WTC11 (cell line): Measurements from ENCODE around the gene CFL1. TPM values are rescaled to one million over a fixed set of nuclear protein-coding genes. Genes with fewer than 3 reads are reported as not detected.

ENCODE experiments used
- ATAC-seq: fragments of 200-7000 bp; cut with Tn5 transposase; 2 replicates; pipeline ENCODE4 v1.10.0; 2021; ENCODE audit warnings: mild to moderate bottlenecking, moderate library complexity
- Bru-seq: library from RNA; stranded (reverse); fragments of 400-500 nt; gene quantifications from one replicate; lab custom pipeline; 2021; lab: Mats Ljungman, UMichigan
- CTCF ChIA-PET: fragments of 300-600 bp; sonication (Branson Sonifier 250); formaldehyde crosslinking; loops from one replicate; lab custom pipeline; 2021; ENCODE audit warnings: antibody characterized with exemption; lab: Charles Lee
- POLR2A ChIA-PET: fragments of 350-600 bp; sonication (Branson Sonifier 250); formaldehyde crosslinking; loops from one replicate; lab custom pipeline; 2021; ENCODE audit warnings: antibody characterized with exemption; lab: Charles Lee
- DNase-seq: peaks from one replicate; pipeline ENCODE4 v3.0.0; 2021; ENCODE audit warnings: low spot score
- H3K27ac Mint-ChIP-seq: 2 replicates; pipeline ENCODE4 v1.8.0; 2021; ENCODE audit warnings: mixed read lengths
- H3K27me3 Mint-ChIP-seq: 2 replicates; pipeline ENCODE4 v1.8.0; 2021; ENCODE audit warnings: low read depth, mild to moderate bottlenecking, moderate library complexity, mixed read lengths
- H3K36me3 Mint-ChIP-seq: 2 replicates; pipeline ENCODE4 v1.8.0; 2021; ENCODE audit warnings: mixed read lengths
- H3K4me1 Mint-ChIP-seq: 2 replicates; pipeline ENCODE4 v1.8.0; 2022; ENCODE audit warnings: mixed read lengths
- H3K4me3 Mint-ChIP-seq: 2 replicates; pipeline ENCODE4 v1.8.0; 2021; ENCODE audit warnings: mild to moderate bottlenecking, moderate library complexity, mixed read lengths
- H3K9me3 Mint-ChIP-seq: 2 replicates; pipeline ENCODE4 v1.8.0; 2021; ENCODE audit warnings: mixed read lengths
- ARID4B ChIP-seq: sonication (generic); formaldehyde crosslinking; IDR thresholded peaks from 2 replicates; pipeline ENCODE4 v1.8.0; 2023; ENCODE audit warnings: missing genetic modification reagents, mild to moderate bottlenecking, borderline replicate concordance
- CBFB ChIP-seq: sonication (generic); formaldehyde crosslinking; IDR thresholded peaks from 2 replicates; pipeline ENCODE4 v1.8.1; 2022; ENCODE audit warnings: mild to moderate bottlenecking, low read depth, missing genetic modification reagents
- E2F4 ChIP-seq: sonication (generic); formaldehyde crosslinking; IDR thresholded peaks from 2 replicates; pipeline ENCODE4 v1.8.1; 2022; ENCODE audit warnings: low read depth, mild to moderate bottlenecking, moderate library complexity, missing genetic modification reagents, borderline replicate concordance
- ETV6 ChIP-seq: sonication (generic); formaldehyde crosslinking; IDR thresholded peaks from 2 replicates; pipeline ENCODE4 v1.8.1; 2022; ENCODE audit warnings: mild to moderate bottlenecking, missing genetic modification reagents
- FOXP1 ChIP-seq: sonication (generic); formaldehyde crosslinking; IDR thresholded peaks from 2 replicates; pipeline ENCODE4 v1.8.0; 2022; ENCODE audit warnings: missing genetic modification reagents, mild to moderate bottlenecking, moderate library complexity, borderline replicate concordance
- IRF1 ChIP-seq: sonication (generic); formaldehyde crosslinking; IDR thresholded peaks from 2 replicates; pipeline ENCODE4 v1.8.0; 2023; ENCODE audit warnings: missing genetic modification reagents
- OVOL2 ChIP-seq: fragments of 250-450 bp; sonication (Bioruptor Pico); IDR thresholded peaks from 2 replicates; pipeline ENCODE4 v1.9.0; 2021; ENCODE audit warnings: mild to moderate bottlenecking, borderline replicate concordance
- ZBTB43 ChIP-seq: sonication (generic); formaldehyde crosslinking; IDR thresholded peaks from 2 replicates; pipeline ENCODE4 v1.8.1; 2023; ENCODE audit warnings: mild to moderate bottlenecking, missing genetic modification reagents
- long read RNA-seq, 3 experiments: library from RNA in 1 of 3; library from capped mRNA in 1 of 3; library from polyadenylated mRNA in 1 of 3; unstranded in 2 of 3; stranded (forward) in 1 of 3; transcript quantifications; one replicate each; pipeline ENCODE4 v2.0.0, GENCODE V29; 2021
- total RNA-seq: library from RNA; stranded (reverse); gene quantifications from 3 replicates; pipeline ENCODE4 v1.2.3, GENCODE V29; 2021
- TF ChIP-seq, protein P1 (sequence below): sonication (generic); formaldehyde crosslinking; IDR thresholded peaks from 2 replicates; pipeline ENCODE4 v1.8.0; 2022; ENCODE audit warnings: mild to moderate bottlenecking, missing genetic modification reagents
- TF ChIP-seq, protein P2 (sequence below): sonication (generic); formaldehyde crosslinking; IDR thresholded peaks from 2 replicates; pipeline ENCODE4 v1.8.0; 2022; ENCODE audit warnings: mild to moderate bottlenecking, missing genetic modification reagents
- TF ChIP-seq, protein P3 (sequence below): sonication (generic); formaldehyde crosslinking; IDR thresholded peaks from 2 replicates; pipeline ENCODE4 v1.8.1; 2023; ENCODE audit warnings: mild to moderate bottlenecking, moderate library complexity, missing genetic modification reagents
- TF ChIP-seq, protein P4 (sequence below): sonication (generic); formaldehyde crosslinking; IDR thresholded peaks from 2 replicates; pipeline ENCODE4 v1.8.1; 2023; ENCODE audit warnings: mild to moderate bottlenecking, missing genetic modification reagents, borderline replicate concordance

Gene CFL1
- total RNA-seq = 1,014 to 1,073 TPM (median 1,031 TPM) in 3 replicates
- Bru-seq, nascent RNA = percentile 93 among the genes with signal in this experiment
- long read RNA-seq, experiment 1, transcript CFL1-211 (4 exons, 1,062 nt) = minor isoform, 5 of 2,288 reads
- long read RNA-seq, experiment 1, transcript CFL1-201 (4 exons, 1,234 nt) = major isoform, 2,213 of 2,288 reads
- long read RNA-seq, experiment 1, transcript CFL1-209 (3 exons, 647 nt) = minor isoform, 36 of 2,288 reads
- long read RNA-seq, experiment 1, partial matches to known transcripts = 4 of 2,288 reads
- long read RNA-seq, experiment 1, other reads (novel, unspliced or antisense) = 20 of 2,288 reads
- long read RNA-seq, experiment 2, transcript CFL1-201 (4 exons, 1,234 nt) = major isoform, 1,525 of 1,930 reads
- long read RNA-seq, experiment 2, transcript CFL1-209 (3 exons, 647 nt) = minor isoform, 258 of 1,930 reads
- long read RNA-seq, experiment 2, partial matches to known transcripts = 31 of 1,930 reads
- long read RNA-seq, experiment 2, other reads (novel, unspliced or antisense) = 107 of 1,930 reads
- long read RNA-seq, experiment 3, transcript CFL1-209 (3 exons, 647 nt) = minor isoform, 1,298 of 6,672 reads
- long read RNA-seq, experiment 3, transcript CFL1-201 (4 exons, 1,234 nt) = major isoform, 5,298 of 6,672 reads
- long read RNA-seq, experiment 3, transcript CFL1-206 (4 exons, 962 nt) = minor isoform, 7 of 6,672 reads
- long read RNA-seq, experiment 3, transcript CFL1-202 (4 exons, 860 nt) = minor isoform, 20 of 6,672 reads
- long read RNA-seq, experiment 3, partial matches to known transcripts = 12 of 6,672 reads
- long read RNA-seq, experiment 3, other reads (novel, unspliced or antisense) = 29 of 6,672 reads

GRCh38 chr11:65857853-65858680 is at the start of gene CFL1:
Gene CFL1, minus strand, starts transcription at chr11:65858180. Its CDS starts 81 bp downstream, at chr11:65858099.
- H3K4me1 Mint-ChIP-seq = peaks cover 24% of the 10 kb centered on the region
- TF ChIP-seq FOXP1 (peak; percentile 32; the same call in 1 of the 2 replicates), CBFB (CRISPR knock-in tag) (0 out of 2 replicates have a peak, but pooled peaks have one; percentile 13), ZBTB43 (CRISPR knock-in tag) (peak; percentile 61; the same call in 1 of the 2 replicates), OVOL2 (CRISPR knock-in tag) (no peak), ARID4B (CRISPR knock-in tag) (peak; percentile 50; the same call in 1 of the 2 replicates), ETV6 (CRISPR knock-in tag) (peak; percentile 89), E2F4 (peak; percentile 72; the same call in 1 of the 2 replicates), IRF1 (CRISPR knock-in tag) (0 out of 2 replicates have a peak, but pooled peaks have one; percentile 54)
- TF ChIP-seq, protein P1, sequence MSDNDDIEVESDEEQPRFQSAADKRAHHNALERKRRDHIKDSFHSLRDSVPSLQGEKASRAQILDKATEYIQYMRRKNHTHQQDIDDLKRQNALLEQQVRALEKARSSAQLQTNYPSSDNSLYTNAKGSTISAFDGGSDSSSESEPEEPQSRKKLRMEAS (CRISPR knock-in tag) = peak; percentile 59
- TF ChIP-seq, protein P2, sequence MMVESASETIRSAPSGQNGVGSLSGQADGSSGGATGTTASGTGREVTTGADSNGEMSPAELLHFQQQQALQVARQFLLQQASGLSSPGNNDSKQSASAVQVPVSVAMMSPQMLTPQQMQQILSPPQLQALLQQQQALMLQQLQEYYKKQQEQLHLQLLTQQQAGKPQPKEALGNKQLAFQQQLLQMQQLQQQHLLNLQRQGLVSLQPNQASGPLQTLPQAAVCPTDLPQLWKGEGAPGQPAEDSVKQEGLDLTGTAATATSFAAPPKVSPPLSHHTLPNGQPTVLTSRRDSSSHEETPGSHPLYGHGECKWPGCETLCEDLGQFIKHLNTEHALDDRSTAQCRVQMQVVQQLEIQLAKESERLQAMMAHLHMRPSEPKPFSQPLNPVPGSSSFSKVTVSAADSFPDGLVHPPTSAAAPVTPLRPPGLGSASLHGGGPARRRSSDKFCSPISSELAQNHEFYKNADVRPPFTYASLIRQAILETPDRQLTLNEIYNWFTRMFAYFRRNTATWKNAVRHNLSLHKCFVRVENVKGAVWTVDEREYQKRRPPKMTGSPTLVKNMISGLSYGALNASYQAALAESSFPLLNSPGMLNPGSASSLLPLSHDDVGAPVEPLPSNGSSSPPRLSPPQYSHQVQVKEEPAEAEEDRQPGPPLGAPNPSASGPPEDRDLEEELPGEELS = peak; percentile 84
- TF ChIP-seq, protein P3, sequence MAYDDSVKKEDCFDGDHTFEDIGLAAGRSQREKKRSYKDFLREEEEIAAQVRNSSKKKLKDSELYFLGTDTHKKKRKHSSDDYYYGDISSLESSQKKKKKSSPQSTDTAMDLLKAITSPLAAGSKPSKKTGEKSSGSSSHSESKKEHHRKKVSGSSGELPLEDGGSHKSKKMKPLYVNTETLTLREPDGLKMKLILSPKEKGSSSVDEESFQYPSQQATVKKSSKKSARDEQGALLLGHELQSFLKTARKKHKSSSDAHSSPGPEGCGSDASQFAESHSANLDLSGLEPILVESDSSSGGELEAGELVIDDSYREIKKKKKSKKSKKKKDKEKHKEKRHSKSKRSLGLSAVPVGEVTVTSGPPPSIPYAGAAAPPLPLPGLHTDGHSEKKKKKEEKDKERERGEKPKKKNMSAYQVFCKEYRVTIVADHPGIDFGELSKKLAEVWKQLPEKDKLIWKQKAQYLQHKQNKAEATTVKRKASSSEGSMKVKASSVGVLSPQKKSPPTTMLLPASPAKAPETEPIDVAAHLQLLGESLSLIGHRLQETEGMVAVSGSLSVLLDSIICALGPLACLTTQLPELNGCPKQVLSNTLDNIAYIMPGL = no peak; the same call in 1 of the 2 replicates
- TF ChIP-seq, protein P4, sequence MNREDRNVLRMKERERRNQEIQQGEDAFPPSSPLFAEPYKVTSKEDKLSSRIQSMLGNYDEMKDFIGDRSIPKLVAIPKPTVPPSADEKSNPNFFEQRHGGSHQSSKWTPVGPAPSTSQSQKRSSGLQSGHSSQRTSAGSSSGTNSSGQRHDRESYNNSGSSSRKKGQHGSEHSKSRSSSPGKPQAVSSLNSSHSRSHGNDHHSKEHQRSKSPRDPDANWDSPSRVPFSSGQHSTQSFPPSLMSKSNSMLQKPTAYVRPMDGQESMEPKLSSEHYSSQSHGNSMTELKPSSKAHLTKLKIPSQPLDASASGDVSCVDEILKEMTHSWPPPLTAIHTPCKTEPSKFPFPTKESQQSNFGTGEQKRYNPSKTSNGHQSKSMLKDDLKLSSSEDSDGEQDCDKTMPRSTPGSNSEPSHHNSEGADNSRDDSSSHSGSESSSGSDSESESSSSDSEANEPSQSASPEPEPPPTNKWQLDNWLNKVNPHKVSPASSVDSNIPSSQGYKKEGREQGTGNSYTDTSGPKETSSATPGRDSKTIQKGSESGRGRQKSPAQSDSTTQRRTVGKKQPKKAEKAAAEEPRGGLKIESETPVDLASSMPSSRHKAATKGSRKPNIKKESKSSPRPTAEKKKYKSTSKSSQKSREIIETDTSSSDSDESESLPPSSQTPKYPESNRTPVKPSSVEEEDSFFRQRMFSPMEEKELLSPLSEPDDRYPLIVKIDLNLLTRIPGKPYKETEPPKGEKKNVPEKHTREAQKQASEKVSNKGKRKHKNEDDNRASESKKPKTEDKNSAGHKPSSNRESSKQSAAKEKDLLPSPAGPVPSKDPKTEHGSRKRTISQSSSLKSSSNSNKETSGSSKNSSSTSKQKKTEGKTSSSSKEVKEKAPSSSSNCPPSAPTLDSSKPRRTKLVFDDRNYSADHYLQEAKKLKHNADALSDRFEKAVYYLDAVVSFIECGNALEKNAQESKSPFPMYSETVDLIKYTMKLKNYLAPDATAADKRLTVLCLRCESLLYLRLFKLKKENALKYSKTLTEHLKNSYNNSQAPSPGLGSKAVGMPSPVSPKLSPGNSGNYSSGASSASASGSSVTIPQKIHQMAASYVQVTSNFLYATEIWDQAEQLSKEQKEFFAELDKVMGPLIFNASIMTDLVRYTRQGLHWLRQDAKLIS = no peak

More at GRCh38 chr11:65857853-65858680, at the start of gene CFL1:
- Mint-ChIP-seq H3K4me3 (peak within 1 kb of the TSS; percentile 91), H3K36me3 (peaks cover 43% of the 10 kb centered on the region), H3K9me3 (no peaks in the 10 kb centered on the region), H3K27ac (peak within 1 kb of the TSS; percentile 100), H3K27me3 (no peaks in the 10 kb centered on the region)
- ChIA-PET POLR2A (interaction anchor here (0.7 to 4.2 kb wide), 12 partner anchors 11 to 359 kb away, joined by 3 to 90 read pairs (median 4); partner anchors contain the start of genes CCDC85B, CST6, EFEMP2 and FIBP), CTCF (interaction anchor here (1.0 to 16.6 kb wide), 18 partner anchors 7 to 442 kb away, joined by 3 to 539 read pairs (median 12); partner anchors contain the start of genes AP5B1, BANF1, CCDC85B and EFEMP2)
- peak; percentile 62 for ATAC-seq
- DNase-seq = peak; percentile 98
